OCI-LY3 (cell line): ENCODE measurements around the gene KCNQ1.

Source experiments
- CTCF ChIP-seq: fragments of 200-600, 300-600 bp; sonication (generic); IDR thresholded peaks from 2 replicates; pipeline ENCODE4 v1.5.1; 2014; ENCODE audit warnings: antibody characterized with exemption, low read length, low read depth
- EZH2phosphoT487 ChIP-seq: fragments of 200-600 bp; shearing (Covaris generic); IDR thresholded peaks from 2 replicates; pipeline ENCODE4 v1.6.1; 2018; ENCODE audit warnings: antibody characterized with exemption, mixed run types, low read depth

- TF ChIP-seq CTCF (no peak), EZH2phosphoT487 (no peak)
Observed at GRCh38 chr11:2397005-2397404, 47.8 kb upstream of the KCNQ1 start.
